HEK293T (cell line): Measurements from ENCODE around the gene SLC35F2.

Source experiments
- ARNT ChIP-seq: fragments of 450-650 bp; IDR thresholded peaks from 2 replicates; pipeline ENCODE4 v1.6.1; 2017; ENCODE audit warnings: mild to moderate bottlenecking
- BHLHE40 ChIP-seq: fragments of 450-650 bp; IDR thresholded peaks from 2 replicates; pipeline ENCODE4 v1.6.1; 2016; ENCODE audit warnings: mild to moderate bottlenecking, moderate library complexity, borderline replicate concordance
- FOXM1 ChIP-seq: fragments of 450-650 bp; IDR thresholded peaks from 2 replicates; pipeline ENCODE4 v1.6.1; 2017; ENCODE audit warnings: mild to moderate bottlenecking, borderline replicate concordance
- L3MBTL2 ChIP-seq: fragments of 450-650 bp; conservative IDR thresholded peaks from 2 replicates; pipeline ENCODE4 v1.6.1; 2016; ENCODE audit warnings: mild to moderate bottlenecking
- NFRKB ChIP-seq: fragments of 450-650 bp; IDR thresholded peaks from 2 replicates; pipeline ENCODE4 v1.6.1; 2016; ENCODE audit warnings: mild to moderate bottlenecking, moderate library complexity
- SP1 ChIP-seq: fragments of 450-650 bp; IDR thresholded peaks from 2 replicates; pipeline ENCODE4 v1.6.1; 2017
- SUZ12 ChIP-seq: fragments of 450-650 bp; IDR thresholded peaks from 2 replicates; pipeline ENCODE4 v1.6.1; 2016; ENCODE audit warnings: mild to moderate bottlenecking

DNA sequence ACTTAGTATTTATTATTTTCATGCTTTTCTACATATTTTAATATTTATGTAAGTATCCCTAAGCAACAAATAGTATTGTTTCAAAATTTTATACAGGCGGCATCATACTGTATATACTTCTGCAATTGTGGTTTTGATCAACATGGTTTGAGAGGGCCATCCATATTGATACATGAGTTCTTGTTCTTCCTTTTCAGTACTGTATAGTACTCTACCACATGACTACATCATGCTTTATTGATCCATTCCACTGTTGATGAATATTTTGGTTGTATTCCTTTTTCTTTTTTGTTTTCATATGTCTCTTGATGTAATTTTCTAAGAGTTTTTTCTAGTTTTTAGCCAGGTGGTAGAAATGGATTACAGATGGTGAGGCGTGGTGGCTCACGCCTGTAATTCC, 40.1 kb downstream of the SLC35F2 start:
- TF ChIP-seq FOXM1 (no peak), SP1 (no peak), L3MBTL2 (no peak), SUZ12 (no peak), ARNT (no peak), NFRKB (no peak), BHLHE40 (no peak)
